HCT116 (cell line): ENCODE data around the gene DHPS. TPM values are rescaled to one million over a fixed set of nuclear protein-coding genes. Genes with fewer than 3 reads are reported as not detected.

Experiments
- ATAC-seq: fragments of 200-7000 bp; cut with Tn5 transposase; 2 replicates; pipeline ENCODE4 v1.9.1; 2020; ENCODE audit warnings: mild to moderate bottlenecking, moderate library complexity
- BruUV-seq: library from RNA; stranded (reverse); fragments of 400-500 nt; replicated peaks from 2 replicates; lab custom pipeline; 2021; lab: Mats Ljungman, UMichigan
- CTCF ChIA-PET: fragments of 300-600 bp; sonication (Branson Sonifier 250); formaldehyde crosslinking; loops from one replicate; lab custom pipeline; 2021; ENCODE audit warnings: antibody characterized with exemption; lab: Charles Lee
- POLR2A ChIA-PET: fragments of 300-600, 350-600 bp; sonication (Branson Sonifier 250); formaldehyde crosslinking; loops from one replicate; lab custom pipeline; 2021; ENCODE audit warnings: antibody characterized with exemption; lab: Charles Lee
- RAD21 ChIA-PET, 2 experiments: fragments of 300-600 bp; sonication (Branson Sonifier 250); formaldehyde crosslinking; loops; one replicate each; lab custom pipeline; 2023; ENCODE audit warnings: low total read pairs in 2 of 2; ENCODE audit not compliant: uncharacterized antibody in 2 of 2, unreplicated experiment in 2 of 2, low non-redundant PET in 1 of 2; lab: Charles Lee
- DNase-seq: peaks from one replicate; pipeline ENCODE4 v3.0.0-alpha.2; 2010; ENCODE audit warnings: low read depth, low spot score
- H2AFZ ChIP-seq: fragments of 200-600 bp; shearing (Covaris generic), sonication (generic); 2 replicates; pipeline ENCODE4 v1.6.1; 2017; ENCODE audit warnings: low read depth, mixed run types, mixed read lengths, antibody characterized with exemption, low read length; ENCODE audit not compliant: poor library complexity, severe bottlenecking
- H3K27ac ChIP-seq: 2 replicates; pipeline ENCODE4 v1.5.1; 2012; ENCODE audit warnings: low read depth, low read length
- H3K27me3 ChIP-seq: fragments of 200-600 bp; sonication (generic); 2 replicates; pipeline ENCODE4 v1.6.1; 2016; ENCODE audit warnings: mixed run types, low read length, mixed read lengths; ENCODE audit not compliant: insufficient read depth
- H3K36me3 ChIP-seq, 2 experiments: fragments of 200-500 bp in 1 of 2; fragments of 200-600 bp in 1 of 2; sonication (Bioruptor generic) in 1 of 2; sonication (generic) in 1 of 2; 2 replicates each; pipeline versions ENCODE4 v1.5.1 to v1.6.1; 2014 to 2016; ENCODE audit warnings: low read length in 2 of 2, inconsistent platforms in 1 of 2, mixed read lengths in 1 of 2, mixed run types in 1 of 2; ENCODE audit not compliant: insufficient read depth in 2 of 2, control insufficient read depth in 1 of 2
- H3K4me1 ChIP-seq, 2 experiments: fragments of 200-600 bp in 1 of 2; sonication (generic) in 1 of 2; 2 replicates each; pipeline versions ENCODE4 v1.5.1 to v1.6.1; 2012 to 2017; ENCODE audit warnings: low read length in 2 of 2, inconsistent platforms in 1 of 2, mild to moderate bottlenecking in 1 of 2, mixed read lengths in 1 of 2, mixed run types in 1 of 2, moderate library complexity in 1 of 2; ENCODE audit not compliant: insufficient read depth in 2 of 2, control insufficient read depth in 1 of 2
- H3K4me2 ChIP-seq: fragments of 200-600 bp; sonication (generic); 2 replicates; pipeline ENCODE4 v1.6.1; 2017; ENCODE audit warnings: mixed run types, low read length, mixed read lengths
- H3K4me3 ChIP-seq, 2 experiments: fragments of 200-600 bp in 1 of 2; sonication (generic) in 1 of 2; replicated peaks in 1 of 2; 2 replicates each; pipeline ENCODE4 v1.5.1; 2011 to 2016; ENCODE audit warnings: low read length in 2 of 2, control low read depth in 1 of 2, low read depth in 1 of 2, mild to moderate bottlenecking in 1 of 2, mixed read lengths in 1 of 2, mixed run types in 1 of 2
- H3K79me2 ChIP-seq: fragments of 200-600 bp; sonication (generic); 2 replicates; pipeline ENCODE4 v1.6.1; 2017; ENCODE audit warnings: mild to moderate bottlenecking, mixed run types, low read length, moderate library complexity, mixed read lengths; ENCODE audit not compliant: insufficient read depth
- H3K9ac ChIP-seq: fragments of 200-600 bp; sonication (generic); 2 replicates; pipeline ENCODE4 v1.6.1; 2016; ENCODE audit warnings: low read length, mixed read lengths
- H3K9me2 ChIP-seq: fragments of 200-600 bp; sonication (generic), shearing (Covaris generic); 2 replicates; pipeline ENCODE4 v1.6.1; 2017; ENCODE audit warnings: mixed run types, mild to moderate bottlenecking, moderate library complexity; ENCODE audit not compliant: insufficient read depth
- H3K9me3 ChIP-seq, 2 experiments: fragments of 200-500 bp in 1 of 2; fragments of 200-600 bp in 1 of 2; sonication (Bioruptor generic) in 1 of 2; sonication (generic) in 1 of 2; 2 replicates each; pipeline ENCODE4 v1.6.1; 2014 to 2017; ENCODE audit warnings: low read length in 2 of 2, mixed read lengths in 2 of 2, inconsistent platforms in 1 of 2, low read depth in 1 of 2, mild to moderate bottlenecking in 1 of 2, mixed run types in 1 of 2, moderate library complexity in 1 of 2; ENCODE audit not compliant: control insufficient read depth in 1 of 2, insufficient read depth in 1 of 2
- H4K20me1 ChIP-seq: fragments of 200-600 bp; sonication (generic), shearing (Covaris generic); 2 replicates; pipeline ENCODE4 v1.6.1; 2017; ENCODE audit warnings: mixed run types, mild to moderate bottlenecking, moderate library complexity; ENCODE audit not compliant: insufficient read depth
- CBX3 ChIP-seq: IDR thresholded peaks from 2 replicates; pipeline ENCODE4 v1.6.1; 2012; ENCODE audit warnings: low read depth
- EZH2 ChIP-seq: fragments of 200-600 bp; sonication (generic); IDR thresholded peaks from 2 replicates; pipeline ENCODE4 v1.6.1; 2017; ENCODE audit warnings: antibody characterized with exemption, mixed run types
- EZH2phosphoT487 ChIP-seq: fragments of 200-600 bp; IDR thresholded peaks from 2 replicates; pipeline ENCODE4 v1.6.1; 2018; ENCODE audit warnings: antibody characterized with exemption, borderline replicate concordance
- FOSL1 ChIP-seq: IDR thresholded peaks from 2 replicates; pipeline ENCODE4 v1.6.1; 2012; ENCODE audit warnings: low read depth
- RAD21 ChIP-seq: IDR thresholded peaks from 2 replicates; pipeline ENCODE4 v1.6.1; 2012; ENCODE audit warnings: low read depth, mild to moderate bottlenecking
- SP1 ChIP-seq: IDR thresholded peaks from 2 replicates; pipeline ENCODE4 v1.6.1; 2012; ENCODE audit warnings: low read depth
- TCF7L2 ChIP-seq: IDR thresholded peaks from 2 replicates; pipeline ENCODE4 v1.7.0; 2011; ENCODE audit warnings: borderline replicate concordance, inconsistent platforms; ENCODE audit not compliant: insufficient read depth, insufficient read length; ENCODE audit errors: extremely low read depth
- YY1 ChIP-seq: IDR thresholded peaks from 2 replicates; pipeline ENCODE4 v1.6.1; 2011; ENCODE audit warnings: low read length, low read depth, moderate library complexity, mild to moderate bottlenecking; ENCODE audit not compliant: insufficient replicate concordance; ENCODE audit errors: extremely low read depth
- ZFX ChIP-seq: fragments of 450-650 bp; IDR thresholded peaks from 2 replicates; pipeline ENCODE4 v1.6.1; 2017
- ZNF274 ChIP-seq: fragments of 200-500 bp; sonication (Bioruptor generic); IDR thresholded peaks from 2 replicates; pipeline ENCODE4 v1.6.1; 2014; ENCODE audit warnings: mild to moderate bottlenecking, low read depth, low read length, inconsistent platforms
- intact Hi-C: fragments of 100-400 bp; cut with micrococcal nuclease; formaldehyde crosslinking; loops from 2 replicates; pipeline ENCODE4 v1.10.0; 2022
- total RNA-seq: library from RNA; stranded (reverse); gene quantifications from one replicate; pipeline ENCODE4 v1.2.1, GENCODE V29; 2021; ENCODE audit not compliant: unreplicated experiment
- TF ChIP-seq, protein P1 (sequence below): IDR thresholded peaks from 2 replicates; pipeline ENCODE4 v1.6.1; 2012
- TF ChIP-seq, protein P2 (sequence below): IDR thresholded peaks from 2 replicates; pipeline ENCODE4 v1.6.1; 2012
- TF ChIP-seq, protein P3 (sequence below): IDR thresholded peaks from 2 replicates; pipeline ENCODE4 v1.6.1; 2012; ENCODE audit warnings: low read depth
- TF ChIP-seq, protein P4 (sequence below), 3 experiments: fragments of 200-600 bp in 1 of 3; sonication (generic) in 1 of 3; IDR thresholded peaks in 2 of 3; conservative IDR thresholded peaks in 1 of 3; 2 replicates each; pipeline ENCODE4 v1.5.1; 2012 to 2017; ENCODE audit warnings: low read depth in 2 of 3, low read length in 2 of 3, antibody characterized with exemption in 1 of 3, borderline replicate concordance in 1 of 3, control low read depth in 1 of 3, mild to moderate bottlenecking in 1 of 3, mixed read lengths in 1 of 3, mixed run types in 1 of 3, moderate library complexity in 1 of 3; ENCODE audit not compliant: insufficient read depth in 1 of 3

The DHPS gene
- total RNA-seq, 1 experiment from 2014 or later: 134 TPM

DNA sequence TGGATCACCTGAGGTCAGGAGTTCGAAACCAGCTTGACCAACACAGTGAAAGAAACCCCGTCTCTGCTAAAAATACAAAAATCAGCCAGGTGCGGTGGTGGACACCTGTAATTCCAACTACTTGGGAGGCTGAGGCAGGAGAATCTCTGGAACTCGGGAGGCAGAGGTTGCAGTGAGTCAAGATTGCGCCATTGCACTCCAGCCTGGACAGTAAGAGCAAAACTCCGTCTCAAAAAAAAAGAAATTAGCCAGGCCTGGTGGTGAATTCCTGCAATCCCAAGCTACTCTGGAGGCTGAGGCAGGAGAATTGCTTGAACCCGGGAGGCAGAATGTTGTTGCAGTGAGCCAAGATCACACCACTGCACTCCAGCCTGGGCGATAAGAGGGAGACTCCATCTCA, 27.0 kb upstream of the DHPS start:
- ChIA-PET POLR2A (no interaction called here), RAD21 (no interaction called here), CTCF (interaction anchor here (0.6 kb wide), 1 partner anchor 52 kb away, joined by 5 read pairs; no protein-coding TSS in a partner anchor)
- ATAC-seq (no peak), DNase-seq (no peak)
- H3K9ac ChIP-seq: no peak overlapping the region
- TF ChIP-seq TCF7L2: no peak
- TF ChIP-seq EZH2: no peak
- TF ChIP-seq, protein P1, sequence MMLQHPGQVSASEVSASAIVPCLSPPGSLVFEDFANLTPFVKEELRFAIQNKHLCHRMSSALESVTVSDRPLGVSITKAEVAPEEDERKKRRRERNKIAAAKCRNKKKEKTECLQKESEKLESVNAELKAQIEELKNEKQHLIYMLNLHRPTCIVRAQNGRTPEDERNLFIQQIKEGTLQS: no peak
- TF ChIP-seq CBX3: no peak
- no peak for TF ChIP-seq SP1
- TF ChIP-seq FOSL1: no peak
- TF ChIP-seq ZFX: no peak
- TF ChIP-seq, protein P2, sequence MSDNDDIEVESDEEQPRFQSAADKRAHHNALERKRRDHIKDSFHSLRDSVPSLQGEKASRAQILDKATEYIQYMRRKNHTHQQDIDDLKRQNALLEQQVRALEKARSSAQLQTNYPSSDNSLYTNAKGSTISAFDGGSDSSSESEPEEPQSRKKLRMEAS: no peak
- H3K4me3 ChIP-seq: no peak overlapping the region
- H3K27ac ChIP-seq: no peak overlapping the region
- no TSS peak for BruUV-seq
- H3K79me2 ChIP-seq: peaks cover 16% of the 10 kb centered on the region; the same call in 1 of the 2 replicates
- H3K4me1 ChIP-seq: no peaks in the 10 kb centered on the region
- no peaks in the 10 kb centered on the region for H3K9me2 ChIP-seq
- no peaks in the 10 kb centered on the region for H4K20me1 ChIP-seq
- H2AFZ ChIP-seq: no peak overlapping the region
- no peak overlapping the region for H3K4me2 ChIP-seq
- no peaks in the 10 kb centered on the region for H3K9me3 ChIP-seq
- peaks cover 46 to 63% of the 10 kb centered on the region in 2 experiments for H3K36me3 ChIP-seq
- intact Hi-C loops: no loop called here
- H3K27me3 ChIP-seq: no peaks in the 10 kb centered on the region

DNA sequence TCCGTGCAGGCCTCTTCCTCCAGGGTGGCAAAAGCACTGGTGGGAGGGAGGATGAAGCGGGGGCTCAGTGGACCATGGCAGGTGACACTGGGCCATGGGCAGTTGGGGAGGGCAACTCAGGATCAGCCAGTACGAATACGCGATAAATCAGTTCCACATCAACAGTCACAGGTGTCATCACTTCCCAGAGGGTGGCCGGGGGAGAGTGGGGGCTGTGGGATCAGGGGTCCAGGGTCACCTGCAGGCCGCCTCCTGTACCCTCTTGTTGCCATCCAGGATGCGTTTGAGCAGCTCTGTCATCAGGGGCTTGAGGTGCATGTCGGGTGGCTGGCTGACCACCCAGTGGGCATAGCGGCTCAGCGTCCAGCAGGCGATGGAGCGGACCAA, 24.6 kb upstream of the DHPS start:
- POLR2A ChIA-PET: no interaction called here
- Histone ChIP-seq H3K79me2 (peaks cover 16% of the 10 kb centered on the region; the same call in 1 of the 2 replicates), H3K36me3 (peaks cover 53 to 73% of the 10 kb centered on the region in 2 experiments), H3K27me3 (no peaks in the 10 kb centered on the region), H3K4me3 (no peak overlapping the region), H3K4me2 (no peak overlapping the region), H3K9me2 (no peaks in the 10 kb centered on the region), H3K4me1 (no peaks in the 10 kb centered on the region), H3K9ac (no peak overlapping the region), H3K9me3 (no peaks in the 10 kb centered on the region), H3K27ac (no peak overlapping the region), H4K20me1 (no peaks in the 10 kb centered on the region), H2AFZ (no peak overlapping the region)
- DNase-seq (no peak), ATAC-seq (no peak)
- RAD21 ChIA-PET: no interaction called here
- CTCF ChIA-PET: no interaction called here
- no TSS peak for BruUV-seq
- intact Hi-C loops: no loop called here
- TF ChIP-seq EZH2phosphoT487 (no peak), YY1 (no peak), TCF7L2 (no peak), ZFX (no peak), FOSL1 (no peak), ZNF274 (no peak), SP1 (no peak), RAD21 (no peak)
- TF ChIP-seq, protein P3, sequence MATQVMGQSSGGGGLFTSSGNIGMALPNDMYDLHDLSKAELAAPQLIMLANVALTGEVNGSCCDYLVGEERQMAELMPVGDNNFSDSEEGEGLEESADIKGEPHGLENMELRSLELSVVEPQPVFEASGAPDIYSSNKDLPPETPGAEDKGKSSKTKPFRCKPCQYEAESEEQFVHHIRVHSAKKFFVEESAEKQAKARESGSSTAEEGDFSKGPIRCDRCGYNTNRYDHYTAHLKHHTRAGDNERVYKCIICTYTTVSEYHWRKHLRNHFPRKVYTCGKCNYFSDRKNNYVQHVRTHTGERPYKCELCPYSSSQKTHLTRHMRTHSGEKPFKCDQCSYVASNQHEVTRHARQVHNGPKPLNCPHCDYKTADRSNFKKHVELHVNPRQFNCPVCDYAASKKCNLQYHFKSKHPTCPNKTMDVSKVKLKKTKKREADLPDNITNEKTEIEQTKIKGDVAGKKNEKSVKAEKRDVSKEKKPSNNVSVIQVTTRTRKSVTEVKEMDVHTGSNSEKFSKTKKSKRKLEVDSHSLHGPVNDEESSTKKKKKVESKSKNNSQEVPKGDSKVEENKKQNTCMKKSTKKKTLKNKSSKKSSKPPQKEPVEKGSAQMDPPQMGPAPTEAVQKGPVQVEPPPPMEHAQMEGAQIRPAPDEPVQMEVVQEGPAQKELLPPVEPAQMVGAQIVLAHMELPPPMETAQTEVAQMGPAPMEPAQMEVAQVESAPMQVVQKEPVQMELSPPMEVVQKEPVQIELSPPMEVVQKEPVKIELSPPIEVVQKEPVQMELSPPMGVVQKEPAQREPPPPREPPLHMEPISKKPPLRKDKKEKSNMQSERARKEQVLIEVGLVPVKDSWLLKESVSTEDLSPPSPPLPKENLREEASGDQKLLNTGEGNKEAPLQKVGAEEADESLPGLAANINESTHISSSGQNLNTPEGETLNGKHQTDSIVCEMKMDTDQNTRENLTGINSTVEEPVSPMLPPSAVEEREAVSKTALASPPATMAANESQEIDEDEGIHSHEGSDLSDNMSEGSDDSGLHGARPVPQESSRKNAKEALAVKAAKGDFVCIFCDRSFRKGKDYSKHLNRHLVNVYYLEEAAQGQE: no peak
- TF ChIP-seq, protein P2: no peak
- TF ChIP-seq, protein P4, sequence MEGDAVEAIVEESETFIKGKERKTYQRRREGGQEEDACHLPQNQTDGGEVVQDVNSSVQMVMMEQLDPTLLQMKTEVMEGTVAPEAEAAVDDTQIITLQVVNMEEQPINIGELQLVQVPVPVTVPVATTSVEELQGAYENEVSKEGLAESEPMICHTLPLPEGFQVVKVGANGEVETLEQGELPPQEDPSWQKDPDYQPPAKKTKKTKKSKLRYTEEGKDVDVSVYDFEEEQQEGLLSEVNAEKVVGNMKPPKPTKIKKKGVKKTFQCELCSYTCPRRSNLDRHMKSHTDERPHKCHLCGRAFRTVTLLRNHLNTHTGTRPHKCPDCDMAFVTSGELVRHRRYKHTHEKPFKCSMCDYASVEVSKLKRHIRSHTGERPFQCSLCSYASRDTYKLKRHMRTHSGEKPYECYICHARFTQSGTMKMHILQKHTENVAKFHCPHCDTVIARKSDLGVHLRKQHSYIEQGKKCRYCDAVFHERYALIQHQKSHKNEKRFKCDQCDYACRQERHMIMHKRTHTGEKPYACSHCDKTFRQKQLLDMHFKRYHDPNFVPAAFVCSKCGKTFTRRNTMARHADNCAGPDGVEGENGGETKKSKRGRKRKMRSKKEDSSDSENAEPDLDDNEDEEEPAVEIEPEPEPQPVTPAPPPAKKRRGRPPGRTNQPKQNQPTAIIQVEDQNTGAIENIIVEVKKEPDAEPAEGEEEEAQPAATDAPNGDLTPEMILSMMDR (IDR thresholded peaks at IDR 0.05 in 2 of 3, conservative IDR thresholded peaks at IDR 0.05 in 1 of 3; ENCODE audit: borderline replicate concordance in 1 of 3, insufficient read depth in 1 of 3, low read depth in 2 of 3, low read length in 2 of 3): no peak
